GM19324 (cell line): Measurements from ENCODE around the gene HOXA7.

Experiments
- ATAC-seq: cut with Tn5 transposase; IDR thresholded peaks from one replicate; pipeline ENCODE4 v1.9.1; 2021; ENCODE audit warnings: mild to moderate bottlenecking, moderate library complexity; ENCODE audit not compliant: unreplicated experiment, low FRiP score

The HOXA7 gene

GRCh38 chr7:27149842-27150567 lies 6.5 kb downstream of the HOXA7 start:
- no peak for ATAC-seq

- no peak for ATAC-seq
Observed at GRCh38 chr7:27148756-27149641, 7.5 kb downstream of the HOXA7 start.

GRCh38 chr7:27148031-27148755 lies 8.3 kb downstream of the HOXA7 start:
- ATAC-seq = no peak

GRCh38 chr7:27147199-27148030 lies 9.1 kb downstream of the HOXA7 start, which contains the start of gene HOXA6:
Gene HOXA6, minus strand, starts transcription at chr7:27147774. Its CDS starts 25 bp downstream, at chr7:27147749.
- no peak for ATAC-seq

- no peak for ATAC-seq
Observed at GRCh38 chr7:27146491-27147198, 9.8 kb downstream of the HOXA7 start.

GRCh38 chr7:27145914-27146412 lies 10.5 kb downstream of the HOXA7 start:
- no peak for ATAC-seq

- no peak for ATAC-seq
Observed at GRCh38 chr7:27145165-27145913, 11.1 kb downstream of the HOXA7 start.

GRCh38 chr7:27144781-27145164 lies 11.7 kb downstream of the HOXA7 start:
- no peak for ATAC-seq

GRCh38 chr7:27143950-27144780 lies 12.3 kb downstream of the HOXA7 start:
- no peak for ATAC-seq

- ATAC-seq = no peak
Observed at GRCh38 chr7:27143023-27143949, 13.2 kb downstream of the HOXA7 start, which contains the start of gene HOXA5. Gene HOXA5, minus strand, starts transcription at chr7:27143681. Its CDS starts 74 bp downstream, at chr7:27143607.

- ATAC-seq = no peak
Observed at GRCh38 chr7:27142580-27143022, 13.9 kb downstream of the HOXA7 start.

- no peak for ATAC-seq
Observed at GRCh38 chr7:27141923-27142579, 14.4 kb downstream of the HOXA7 start.

GRCh38 chr7:27141137-27141922 lies 15.1 kb downstream of the HOXA7 start:
- ATAC-seq = no peak

- no peak for ATAC-seq
Observed at GRCh38 chr7:27140126-27140857, 16.2 kb downstream of the HOXA7 start.
